ENCODE data around the gene FAAP100. TPM values are rescaled to one million over a fixed set of nuclear protein-coding genes. Genes with fewer than 3 reads are reported as not detected.

Gene FAAP100
- total and polyA plus RNA-seq, 2 donors (not counting 1 experiment from before 2014, with no cell fraction given), result 62.0 to 72.7 TPM

GRCh38 chr17:81599719-81600486 is 47.8 kb upstream of the FAAP100 start:
- Histone ChIP-seq H3K27ac (ENCODE audit: low read length in 2 of 2) (no peak overlapping the region), H3K9ac (ENCODE audit: low read length) (no peak overlapping the region), H4K20me1 (ENCODE audit: control insufficient read depth, insufficient read depth, low read length, poor library complexity, severe bottlenecking) (no peaks in the 10 kb centered on the region), H3K36me3 (replicated peaks in 1 of 2; ENCODE audit: control extremely low read depth in 1 of 2, control insufficient read depth in 1 of 2, extremely low read depth in 1 of 2, insufficient read depth in 2 of 2, low read length in 1 of 2) (peaks cover 5 to 48% of the 10 kb centered on the region in 2 experiments), H3K79me2 (ENCODE audit: control insufficient read depth, insufficient read depth, low read length) (peaks cover 13% of the 10 kb centered on the region), H3K9me3 (ENCODE audit: control extremely low read depth in 1 of 3, control insufficient read depth in 2 of 3, insufficient read depth in 1 of 3, low read length in 2 of 3) (no peaks in the 10 kb centered on the region), H2AFZ (ENCODE audit: insufficient read depth, low read depth, low read length, poor library complexity, severe bottlenecking) (no peak overlapping the region), H3K4me2 (replicated peaks; ENCODE audit: low read depth, low read length, poor library complexity, severe bottlenecking) (no peak overlapping the region), H3K4me1 (ENCODE audit: control insufficient read depth in 2 of 2, insufficient read depth in 2 of 2, low read length in 2 of 2) (peaks cover 22 to 50% of the 10 kb centered on the region in 2 donors), H3K27me3 (replicated peaks in 1 of 4; ENCODE audit: control extremely low read depth in 1 of 4, control insufficient read depth in 3 of 4, insufficient read depth in 4 of 4, low read length in 3 of 4) (no peaks in the 10 kb centered on the region), H3K4me3 (ENCODE audit: control extremely low read depth in 1 of 5, extremely low read depth in 1 of 5, insufficient read depth in 1 of 5, low read depth in 2 of 5, low read length in 4 of 5) (no peak overlapping the region)
- no peak for ATAC-seq (ENCODE audit: low read depth)
- POLR2A ChIA-PET, result interaction anchor here (3.2 kb wide), 1 partner anchor 82 kb away, joined by 24 read pairs; no protein-coding TSS in a partner anchor
- TF ChIP-seq CTCF (IDR thresholded peaks at IDR 0.05) (no peak), EZH2 (IDR thresholded peaks at IDR 0.05; ENCODE audit: borderline replicate concordance, insufficient read depth, low read depth, low read length, poor library complexity, severe bottlenecking) (no peak)
- CTCF ChIA-PET, result interaction anchor here (0.9 to 3.3 kb wide), 25 partner anchors 15 to 360 kb away, joined by 3 to 75 read pairs (median 6); partner anchors contain the start of genes FAAP100 and NDUFAF8
- Mint-ChIP-seq H3K9me3 (ENCODE audit: insufficient read depth) (no peaks in the 10 kb centered on the region), H3K4me3 (peak overlapping the region; percentile 40), H3K27ac (peak overlapping the region; percentile 56), H3K27me3 (no peaks in the 10 kb centered on the region), H3K4me1 (peaks cover 40% of the 10 kb centered on the region)
- WGBS (ENCODE audit: insufficient coverage), result 86% methylated on average over 8 of the region's 10 CpGs
- intact Hi-C loops (cut with micrococcal nuclease), result loop anchor here (2.0 to 10.0 kb wide), 2 partner anchors 39 to 115 kb away; no protein-coding TSS in a partner anchor
- DNase-seq, result no peak

Data from B cell (primary cell).